DMS153 (cell line): Measurements from ENCODE around the gene RPL35.
"Not testable (repeated sequence)": the region's sequence is repeated elsewhere in the genome, so short reads cannot be mapped to it uniquely, and the experiment has no call there.

ENCODE experiments used
- DNase-seq: peaks from one replicate; lab custom pipeline; 2025; lab: John Stamatoyannopoulos, UW

RPL35 gene

DNA sequence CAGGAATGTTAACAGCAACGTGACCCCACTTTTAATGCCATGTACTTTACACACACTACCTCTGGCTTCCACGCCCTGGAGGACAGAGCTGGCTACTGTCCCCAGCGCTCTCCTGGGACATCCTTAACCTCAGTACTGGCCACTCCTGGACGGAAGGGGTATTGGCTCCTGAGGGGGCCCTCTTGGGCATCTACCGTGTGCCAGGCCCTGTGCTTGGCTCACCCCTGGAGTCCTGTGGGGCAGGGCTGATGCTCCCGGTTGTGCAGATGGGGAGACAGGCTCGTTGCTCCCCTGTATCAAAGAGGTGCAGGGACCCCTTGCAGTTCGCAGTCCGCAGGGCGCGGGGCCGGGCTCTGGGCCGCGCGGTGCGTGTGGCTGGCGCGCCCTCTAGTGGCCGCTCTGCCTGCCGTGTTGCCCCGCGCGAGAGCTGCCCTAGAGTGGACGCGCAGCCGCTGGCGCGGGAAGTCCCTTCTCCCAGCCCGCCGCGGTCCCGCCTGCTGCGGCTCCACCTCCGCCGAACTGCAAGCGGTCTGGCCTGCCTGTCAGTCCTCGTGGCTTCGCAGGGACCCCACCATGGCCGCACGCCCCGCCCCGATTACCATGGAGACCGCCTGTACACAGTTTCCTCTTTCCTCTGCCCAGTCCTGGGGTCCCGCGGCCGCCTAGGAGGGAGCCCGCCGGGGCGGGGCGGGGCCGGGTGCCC is 8.8 kb downstream of the RPL35 start, which contains the start of gene WDR38:
Gene WDR38, plus strand, starts transcription at position 632 of the 703 bp plus-strand sequence. CDS start 72 bp downstream, outside the sequence.
- DNase-seq, result peak; percentile 40

DNA sequence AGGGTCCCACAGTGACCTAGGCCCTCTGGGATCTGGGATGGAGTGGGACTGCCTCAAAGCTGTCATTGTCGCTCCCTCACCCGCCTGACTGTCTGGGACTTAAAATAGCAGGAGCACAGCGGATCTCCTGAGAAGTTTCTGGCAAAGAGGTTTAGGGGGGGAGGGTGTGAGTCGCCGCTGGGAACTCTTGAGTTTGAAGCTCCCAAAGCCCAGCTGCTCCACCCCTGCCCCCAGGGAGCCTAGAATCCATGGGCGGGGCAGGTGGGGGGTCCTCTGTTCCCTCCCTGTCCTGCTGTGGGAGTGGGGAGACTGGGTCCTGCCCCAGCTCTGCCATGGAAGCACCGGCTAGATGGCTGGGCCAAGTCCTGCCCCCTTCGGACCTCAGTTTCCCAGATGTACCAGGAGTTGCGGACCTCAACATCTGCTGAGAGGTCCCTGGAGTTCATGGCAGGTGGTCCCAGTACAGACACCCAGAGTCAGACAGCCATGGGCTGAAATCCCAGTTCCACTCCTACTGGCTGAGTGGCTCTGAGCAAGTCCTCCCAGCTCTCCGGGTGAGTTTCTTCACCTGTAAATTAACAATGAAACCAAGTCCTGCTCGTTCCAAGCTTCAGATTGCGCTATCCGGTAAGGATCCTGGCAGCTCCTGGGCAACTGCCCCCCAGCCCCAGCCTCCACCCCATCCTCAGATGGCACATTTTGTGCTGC is 9.5 kb downstream of the RPL35 start:
- no peak for DNase-seq

- no peak for DNase-seq
Observed at GRCh38 chr9:124849801-124850200, 12.0 kb downstream of the RPL35 start.

DNA sequence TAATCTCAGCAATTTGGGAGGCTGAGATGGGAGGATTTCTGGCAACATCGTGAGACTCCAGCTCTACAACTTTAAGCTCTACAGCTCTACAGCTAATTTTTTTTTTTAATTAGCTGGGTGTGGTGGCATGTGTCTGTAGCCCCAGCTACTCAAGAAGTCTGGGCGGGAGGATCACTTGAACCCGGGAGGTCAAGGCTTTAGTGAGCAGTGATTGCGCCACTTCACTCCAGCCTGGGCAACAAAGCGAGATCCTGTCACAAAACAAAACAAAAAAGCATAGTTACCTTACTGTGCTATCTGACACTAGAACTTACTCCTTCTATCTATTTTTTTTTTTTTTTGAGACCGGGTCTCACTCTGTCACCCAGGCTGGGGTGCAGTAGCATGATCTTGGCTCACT is 14.8 kb downstream of the RPL35 start:
- DNase-seq, result no peak

DNA sequence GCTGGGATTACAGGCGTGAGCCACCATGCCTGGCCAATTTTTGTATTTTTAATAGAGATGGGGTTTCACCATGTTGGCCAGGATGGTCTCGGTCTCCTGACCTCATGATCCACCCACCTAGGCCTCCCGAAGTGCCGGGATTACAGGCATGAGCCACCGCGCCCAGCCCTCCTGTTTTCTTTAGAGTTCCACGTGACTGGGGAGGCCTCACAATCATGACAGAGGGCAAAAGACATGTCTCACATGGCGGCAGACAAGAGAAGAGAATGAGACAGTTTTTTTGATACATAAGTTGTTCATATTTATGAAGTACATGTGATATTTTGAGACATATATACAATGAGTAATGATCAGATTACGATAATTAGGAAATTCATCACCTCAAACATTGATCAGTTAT is 15.3 kb downstream of the RPL35 start:
- DNase-seq, result not testable (repeated sequence)

GRCh38 chr9:124844291-124844690 is 17.5 kb downstream of the RPL35 start:
- no peak for DNase-seq

DNA sequence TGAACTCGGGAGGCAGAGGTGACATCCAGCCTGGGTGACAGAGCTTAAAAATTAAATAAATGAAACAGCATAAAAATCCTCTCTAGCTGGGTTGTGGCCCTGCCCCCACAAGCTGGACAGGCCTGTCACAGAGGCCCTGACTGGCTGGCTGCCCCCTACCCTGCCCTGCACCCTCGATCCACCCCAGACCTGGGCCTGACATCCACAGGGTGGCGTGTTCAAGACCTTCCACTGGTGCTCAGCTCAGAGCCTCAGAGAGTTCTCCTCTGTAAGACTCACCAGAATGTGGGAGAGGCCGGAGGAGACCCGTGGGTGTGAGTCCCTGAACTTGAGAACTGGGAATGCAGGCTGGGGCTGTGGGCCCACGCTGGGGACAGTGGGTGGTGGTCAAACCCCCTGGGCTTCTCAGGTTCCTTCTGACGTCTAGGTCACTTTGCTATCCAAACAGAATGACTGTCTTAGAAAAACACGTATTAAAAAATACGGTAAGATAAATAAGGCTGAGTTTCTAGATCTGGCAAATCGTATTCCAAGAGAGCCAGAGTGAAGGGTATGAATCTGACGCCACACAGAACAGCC is 18.2 kb downstream of the RPL35 start:
- DNase-seq, result no peak

- DNase-seq, result no peak
Observed at GRCh38 chr9:124841075-124841821, 20.5 kb downstream of the RPL35 start.

DNA sequence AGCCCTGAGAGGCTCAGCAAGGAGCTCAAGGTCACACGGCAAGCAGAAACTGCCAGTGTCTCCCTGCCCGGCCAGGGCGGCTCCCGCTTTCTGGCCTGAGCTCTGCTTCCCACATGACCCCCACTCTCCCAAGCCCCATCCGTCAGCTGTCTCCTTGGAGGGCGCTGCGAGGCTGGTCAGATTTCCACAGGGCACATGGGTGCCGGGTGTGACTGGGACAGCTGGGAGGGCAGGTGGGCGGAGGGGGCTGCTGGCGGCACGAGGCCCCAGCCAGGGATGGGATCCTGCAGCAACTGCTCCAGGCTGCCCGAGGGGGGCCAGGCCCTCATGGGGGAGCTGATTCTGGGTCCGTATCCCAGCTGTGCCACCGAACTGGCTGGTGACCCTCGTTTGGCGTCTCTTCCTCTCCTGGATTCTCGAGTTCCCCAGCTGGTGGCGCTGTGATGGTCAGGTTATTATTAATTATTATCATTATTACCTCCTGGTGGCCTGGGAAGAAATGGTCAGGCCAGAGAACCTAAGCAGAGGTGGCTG is 21.4 kb downstream of the RPL35 start:
- no peak for DNase-seq

DNA sequence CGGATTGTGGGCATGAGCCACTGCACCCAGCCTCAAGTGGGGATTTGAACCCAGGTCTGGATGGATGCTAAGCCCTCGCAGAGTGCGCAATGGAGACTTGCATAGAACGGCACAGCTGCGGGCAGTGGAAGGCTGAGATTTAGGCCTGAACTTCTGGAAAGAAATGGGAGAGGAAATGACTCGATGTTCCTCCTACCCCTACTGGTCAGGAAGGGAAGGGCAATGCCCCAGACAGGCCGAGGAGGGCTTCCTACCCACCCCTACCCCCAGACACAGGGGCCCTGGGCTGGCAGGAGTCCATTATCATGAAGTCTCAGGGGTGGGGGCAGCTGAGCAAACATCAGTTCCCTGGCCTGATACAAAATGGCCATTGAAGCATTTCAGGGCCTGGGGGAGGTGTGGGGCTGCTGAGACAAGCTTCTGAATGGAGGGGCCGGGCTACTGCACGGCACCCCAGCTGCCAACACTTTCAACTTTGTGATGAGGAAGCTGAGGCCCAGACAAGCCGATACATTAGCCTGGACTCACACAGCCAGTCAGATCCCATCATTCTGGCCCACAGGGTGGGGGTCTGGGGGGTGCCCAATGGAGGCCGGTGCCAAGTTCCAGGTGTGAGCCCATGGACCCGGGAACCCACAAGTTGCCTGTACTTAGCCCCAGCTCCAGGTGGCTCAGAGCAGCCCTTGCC is 22.0 kb downstream of the RPL35 start:
- DNase-seq, result peak; percentile 27

GRCh38 chr9:124838567-124839275 is 23.0 kb downstream of the RPL35 start:
- DNase-seq, result not testable (repeated sequence)

GRCh38 chr9:124838132-124838531 is 23.6 kb downstream of the RPL35 start:
- DNase-seq, result not testable (repeated sequence)

- DNase-seq, result peak; percentile 79
Observed at GRCh38 chr9:124835026-124835557, 26.7 kb downstream of the RPL35 start.

GRCh38 chr9:124834591-124834990 is 27.2 kb downstream of the RPL35 start:
- DNase-seq, result no peak

DNA sequence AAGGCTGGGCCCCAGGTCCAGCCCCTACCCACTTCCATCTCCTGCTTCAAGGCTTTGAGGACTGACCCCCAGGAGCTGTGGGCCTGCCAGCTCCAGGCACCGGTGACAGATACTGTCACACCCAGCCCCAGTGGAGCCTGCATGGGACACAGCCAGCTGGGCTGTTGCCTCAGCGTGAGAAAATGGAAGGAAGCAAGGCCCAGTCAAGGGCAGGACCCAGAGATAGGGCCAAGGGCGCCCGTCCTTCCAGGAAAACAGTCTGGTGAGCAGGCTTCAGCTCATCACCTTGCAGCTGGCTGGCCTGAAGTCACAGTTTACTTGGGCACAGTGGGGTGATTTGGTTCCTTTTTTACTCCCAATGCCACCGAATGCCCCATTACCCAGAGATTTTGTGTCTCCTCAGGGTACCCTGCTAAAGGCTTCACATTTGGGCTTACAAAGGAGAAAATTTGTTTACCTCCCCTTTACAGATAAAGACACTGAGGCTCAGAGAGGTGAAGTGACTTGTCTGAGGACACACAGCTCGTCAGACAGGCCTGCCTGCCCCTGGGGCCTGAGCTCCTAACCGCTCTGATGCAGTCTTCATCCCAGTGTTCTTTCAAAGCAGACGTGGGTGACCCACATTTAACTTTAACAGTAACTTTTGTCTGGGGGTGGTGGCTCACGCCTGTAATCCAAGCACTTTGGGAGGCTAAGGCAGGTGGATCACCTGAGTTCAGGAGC is 30.0 kb downstream of the RPL35 start:
- no peak for DNase-seq

DNA sequence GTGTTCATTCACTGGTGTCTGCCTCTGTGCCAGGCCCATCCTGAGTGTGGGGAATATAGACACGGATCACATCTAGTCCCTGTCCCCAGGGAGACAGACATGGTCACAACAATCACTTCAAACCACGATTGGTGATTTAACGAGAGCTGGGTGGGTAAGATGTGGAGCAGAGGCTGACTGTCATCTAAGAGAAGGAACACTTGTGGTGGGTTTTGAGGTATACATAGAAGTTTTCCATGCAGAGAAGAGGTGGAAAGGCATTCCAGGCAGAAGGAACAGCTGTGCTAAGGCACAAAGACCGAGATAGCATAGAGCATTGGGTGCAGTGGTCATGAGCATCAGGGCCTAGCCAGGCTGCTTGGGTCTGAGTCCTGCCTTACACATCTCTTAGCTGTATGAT is 31.2 kb downstream of the RPL35 start:
- no peak for DNase-seq

DNA sequence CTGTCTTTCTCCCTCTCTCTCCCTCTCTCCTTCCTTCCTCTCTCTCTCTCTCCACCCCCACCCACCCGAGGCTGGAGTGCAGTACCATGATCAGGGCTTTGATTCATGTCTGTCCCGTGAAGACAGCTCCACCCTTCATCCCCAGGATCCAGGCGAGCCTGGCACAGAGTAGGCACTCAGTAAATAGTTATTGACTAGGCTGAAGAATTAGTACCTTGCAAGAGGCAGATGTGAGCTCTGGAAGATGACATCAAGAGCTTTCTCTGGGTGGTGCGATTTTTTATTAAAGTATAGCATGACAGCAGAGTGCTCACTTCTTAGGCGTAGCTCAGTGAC is 32.5 kb downstream of the RPL35 start:
- no peak for DNase-seq

DNA sequence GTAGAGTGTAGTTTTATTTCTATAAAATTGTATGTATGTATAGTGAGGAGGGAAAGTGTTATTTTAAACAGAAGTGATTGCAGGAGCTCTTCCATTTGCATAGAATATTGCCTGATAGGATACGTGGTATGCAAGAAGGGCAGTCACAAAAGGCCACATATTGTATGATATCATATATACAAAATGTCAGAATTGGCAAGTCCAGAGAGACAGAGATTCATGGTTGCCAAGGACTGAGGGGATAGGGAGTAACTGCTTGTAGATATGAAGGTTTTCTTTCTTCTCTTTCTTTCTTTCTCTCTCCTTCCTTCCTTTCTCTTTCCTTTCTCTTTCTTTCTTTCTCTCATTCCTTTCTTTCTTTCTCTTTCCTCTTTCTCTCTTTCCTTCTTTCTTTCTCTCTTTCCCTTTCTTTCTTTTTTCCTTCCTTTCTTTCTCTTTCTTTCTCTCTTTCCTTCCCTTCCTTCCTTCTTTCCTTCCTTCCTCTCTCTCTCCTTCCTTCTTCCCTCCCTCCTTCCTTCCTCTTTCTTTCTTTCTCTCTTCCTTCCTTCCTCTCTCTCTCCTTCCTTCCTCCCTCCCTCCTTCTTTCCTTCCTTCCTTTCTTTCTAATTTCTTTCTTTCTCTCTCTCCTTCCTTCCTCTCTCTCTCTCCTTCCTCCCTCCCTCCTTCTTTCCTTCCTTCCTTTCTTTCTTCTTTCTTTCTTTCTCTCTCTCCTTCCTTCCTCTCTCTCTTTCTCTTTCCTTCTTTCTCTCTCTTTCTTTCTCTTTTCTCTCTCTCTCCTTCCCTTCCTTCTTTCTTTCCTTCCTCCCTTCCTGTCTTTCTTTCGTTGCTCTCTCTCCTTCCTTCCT is 33.0 kb downstream of the RPL35 start:
- DNase-seq, result no peak
